Esophagus squamous epithelium (tissue), 5 donors: Measurements from ENCODE around the gene RIT2. TPM values are rescaled to one million over a fixed set of nuclear protein-coding genes. Genes with fewer than 3 reads are reported as not detected.

Experiments
- DNase-seq: peaks from one replicate; lab custom pipeline; 2025; lab: John Stamatoyannopoulos, UW
- H3K27ac ChIP-seq, 4 donors: fragments of 200-600 bp; sonication (generic); one replicate each; pipeline ENCODE4 v1.5.1; 2016 to 2019; ENCODE audit warnings: mild to moderate bottlenecking in 1 of 4
- H3K27me3 ChIP-seq, 4 donors: fragments of 200-600 bp; sonication (generic); 1 replicate in 3 of 4; 2 replicates in 1 of 4; pipeline versions ENCODE4 v1.5.1 to v1.6.0; 2017 to 2021; ENCODE audit warnings: antibody characterized with exemption in 1 of 4
- H3K36me3 ChIP-seq, 3 donors: fragments of 200-600 bp; sonication (generic); one replicate each; pipeline ENCODE4 v1.5.1; 2016 to 2019
- H3K4me1 ChIP-seq, 3 donors: fragments of 200-600 bp; sonication (generic); one replicate each; pipeline ENCODE4 v1.5.1; 2017 to 2019
- H3K4me3 ChIP-seq, 4 donors: fragments of 200-600 bp; sonication (generic); 1 replicate in 3 of 4; 2 replicates in 1 of 4; pipeline ENCODE4 v1.5.1; 2016 to 2019; ENCODE audit warnings: mild to moderate bottlenecking in 2 of 4, moderate library complexity in 1 of 4
- H3K9me3 ChIP-seq, 3 donors: fragments of 200-600 bp; sonication (generic); one replicate each; pipeline ENCODE4 v1.5.1; 2016 to 2019
- POLR2A ChIP-seq, 4 donors: fragments of 450-650 bp; IDR thresholded peaks; one replicate each; pipeline ENCODE4 v1.6.1; 2017; ENCODE audit warnings: antibody characterized with exemption in 4 of 4, mild to moderate bottlenecking in 4 of 4, moderate library complexity in 3 of 4
- WGBS, 2 donors: methylation state at CpG; one replicate each; pipeline ENCODE4 v1.1.5; 2018; 5-methylcytosine and 5-hydroxymethylcytosine counted together
- intact Hi-C: fragments of 100-400 bp; cut with DNase I; formaldehyde crosslinking; loops from one replicate; pipeline ENCODE4 v1.15.0; 2022
- total RNA-seq, 4 donors: library from RNA; depleted of rRNA; stranded (reverse); fragments of >200 nt; gene quantifications; one replicate each; pipeline ENCODE4 v1.1.0, GENCODE V29; 2016
- TF ChIP-seq, protein P1 (sequence below), 6 experiments: fragments of 450-650 bp in 4 of 6; fragments of 200-600 bp in 2 of 6; sonication (generic) in 2 of 6; IDR thresholded peaks; one replicate each; pipeline ENCODE4 v1.5.1; 2016 to 2019; ENCODE audit warnings: antibody characterized with exemption in 6 of 6, mild to moderate bottlenecking in 4 of 6, moderate library complexity in 4 of 6
- donor health status: DM: yes; HTN: yes; CAD: no.

RIT2 gene
- total RNA-seq, 4 donors from 2014 or later: not detected

DNA sequence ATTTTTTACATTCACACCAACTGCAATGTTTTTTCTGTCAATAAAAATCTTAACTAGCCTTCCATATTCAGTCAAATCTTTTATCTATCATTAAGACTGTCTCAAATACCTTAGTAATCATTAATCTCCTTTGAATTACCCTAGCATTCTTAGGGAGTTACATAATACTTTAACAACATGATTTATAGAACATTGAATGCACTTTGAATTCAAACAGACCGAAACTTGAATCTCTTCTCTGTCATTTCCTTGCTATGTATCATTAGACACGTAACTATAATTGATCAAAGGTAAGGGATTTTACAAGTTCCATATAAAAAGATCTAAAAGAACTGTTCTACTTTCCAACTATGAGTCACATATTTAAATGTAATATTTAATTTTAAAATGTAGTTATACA is 330.9 kb downstream of the RIT2 start:
- no peaks in the 10 kb centered on the region for H3K4me1 ChIP-seq
- no peak overlapping the region for H3K4me3 ChIP-seq
- 35 to 38% methylated on average over 2 of the region's 2 CpGs for WGBS, 2 donors
- H3K36me3 ChIP-seq: no peaks in the 10 kb centered on the region
- H3K27ac ChIP-seq: no peak overlapping the region
- no peaks in the 10 kb centered on the region for H3K27me3 ChIP-seq
- intact Hi-C loops: no loop called here
- no peaks in the 10 kb centered on the region for H3K9me3 ChIP-seq
- DNase-seq: no peak
- TF ChIP-seq, protein P1, sequence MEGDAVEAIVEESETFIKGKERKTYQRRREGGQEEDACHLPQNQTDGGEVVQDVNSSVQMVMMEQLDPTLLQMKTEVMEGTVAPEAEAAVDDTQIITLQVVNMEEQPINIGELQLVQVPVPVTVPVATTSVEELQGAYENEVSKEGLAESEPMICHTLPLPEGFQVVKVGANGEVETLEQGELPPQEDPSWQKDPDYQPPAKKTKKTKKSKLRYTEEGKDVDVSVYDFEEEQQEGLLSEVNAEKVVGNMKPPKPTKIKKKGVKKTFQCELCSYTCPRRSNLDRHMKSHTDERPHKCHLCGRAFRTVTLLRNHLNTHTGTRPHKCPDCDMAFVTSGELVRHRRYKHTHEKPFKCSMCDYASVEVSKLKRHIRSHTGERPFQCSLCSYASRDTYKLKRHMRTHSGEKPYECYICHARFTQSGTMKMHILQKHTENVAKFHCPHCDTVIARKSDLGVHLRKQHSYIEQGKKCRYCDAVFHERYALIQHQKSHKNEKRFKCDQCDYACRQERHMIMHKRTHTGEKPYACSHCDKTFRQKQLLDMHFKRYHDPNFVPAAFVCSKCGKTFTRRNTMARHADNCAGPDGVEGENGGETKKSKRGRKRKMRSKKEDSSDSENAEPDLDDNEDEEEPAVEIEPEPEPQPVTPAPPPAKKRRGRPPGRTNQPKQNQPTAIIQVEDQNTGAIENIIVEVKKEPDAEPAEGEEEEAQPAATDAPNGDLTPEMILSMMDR (IDR thresholded peaks at IDR 0.05): no peak
- TF ChIP-seq POLR2A (IDR thresholded peaks at IDR 0.05): no peak

DNA sequence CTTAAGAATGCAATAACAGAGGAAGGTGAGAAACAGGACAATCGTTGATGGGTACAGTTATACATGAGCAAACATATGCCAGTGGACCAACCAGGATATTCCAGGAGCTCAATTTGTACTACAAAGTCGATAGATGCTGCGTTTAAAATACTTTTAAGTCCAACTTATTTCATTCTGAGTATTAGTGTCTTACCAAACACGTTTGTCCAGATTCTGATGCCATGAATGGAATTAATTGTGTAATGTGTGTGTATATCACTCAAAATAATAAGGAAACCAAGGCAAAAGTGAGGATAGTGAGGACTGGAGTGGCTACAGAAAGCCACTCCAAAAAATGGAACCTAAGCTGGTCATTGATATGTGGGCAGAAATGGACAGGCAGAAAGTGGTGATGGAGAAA is 332.6 kb downstream of the RIT2 start:
- H3K27ac ChIP-seq: no peak overlapping the region
- intact Hi-C loops: no loop called here
- H3K9me3 ChIP-seq: no peaks in the 10 kb centered on the region
- H3K27me3 ChIP-seq: no peaks in the 10 kb centered on the region
- no peak overlapping the region for H3K4me3 ChIP-seq
- H3K4me1 ChIP-seq: no peaks in the 10 kb centered on the region
- no peak for DNase-seq
- H3K36me3 ChIP-seq: no peaks in the 10 kb centered on the region
- TF ChIP-seq, protein P1 (IDR thresholded peaks at IDR 0.05): no peak
- TF ChIP-seq POLR2A (IDR thresholded peaks at IDR 0.05): no peak
- 36 to 51% methylated on average over 4 of the region's 4 CpGs for WGBS, 2 donors

DNA sequence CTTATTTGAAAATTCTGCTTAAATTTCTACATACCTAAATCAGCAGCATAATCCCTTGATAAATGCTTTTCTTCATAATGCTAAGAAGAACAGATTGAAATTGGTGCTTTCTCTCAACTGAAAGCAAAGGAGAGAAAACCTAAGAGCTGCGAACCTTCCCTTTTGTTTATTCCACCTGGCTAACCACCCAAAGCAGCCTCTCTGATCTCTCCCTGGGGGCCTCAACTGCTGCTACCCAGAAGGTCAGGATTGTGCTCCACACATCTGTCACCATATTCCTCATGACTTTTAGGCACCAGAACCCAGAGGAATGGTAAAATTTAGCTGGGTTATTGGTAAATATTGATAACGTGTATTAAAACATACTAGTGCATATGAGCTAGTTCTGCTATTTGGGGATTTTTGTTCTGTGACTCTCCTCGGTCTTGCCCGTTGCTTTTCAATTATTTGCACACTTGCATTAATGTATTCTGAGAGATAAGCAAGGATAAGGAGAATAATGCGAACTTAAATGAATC is 334.1 kb downstream of the RIT2 start:
- no peak for TF ChIP-seq POLR2A (IDR thresholded peaks at IDR 0.05)
- TF ChIP-seq, protein P1 (IDR thresholded peaks at IDR 0.05): no peak
- DNase-seq: no peak
- Histone ChIP-seq H3K9me3 (no peaks in the 10 kb centered on the region), H3K36me3 (no peaks in the 10 kb centered on the region), H3K4me1 (no peaks in the 10 kb centered on the region), H3K4me3 (no peak overlapping the region), H3K27me3 (no peaks in the 10 kb centered on the region), H3K27ac (no peak overlapping the region)
- intact Hi-C loops: no loop called here
- WGBS, 2 donors: 65 to 79% methylated on average over 5 of the region's 5 CpGs

DNA sequence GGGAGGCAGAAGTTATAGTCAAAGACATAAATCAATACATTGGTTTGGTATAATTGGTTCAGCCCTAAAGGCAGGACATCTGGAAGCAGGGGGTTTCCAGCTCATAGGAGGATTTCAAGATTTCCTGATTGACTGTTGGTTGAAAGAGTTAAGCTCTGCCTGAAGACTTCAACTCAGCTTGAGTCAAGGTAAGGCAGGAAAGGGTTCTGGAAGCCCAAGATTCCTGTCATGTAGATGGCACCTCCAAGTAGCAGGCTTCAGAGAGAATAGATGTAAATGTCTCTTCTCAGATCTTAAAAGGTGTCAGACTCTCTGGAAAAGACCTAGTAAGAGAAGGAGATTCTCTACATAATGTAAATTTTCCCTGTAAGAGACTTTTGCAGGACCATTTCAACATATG is 335.3 kb downstream of the RIT2 start:
- Histone ChIP-seq H3K4me1 (no peaks in the 10 kb centered on the region), H3K27ac (no peak overlapping the region), H3K36me3 (no peaks in the 10 kb centered on the region), H3K27me3 (no peaks in the 10 kb centered on the region), H3K4me3 (no peak overlapping the region), H3K9me3 (no peaks in the 10 kb centered on the region)
- TF ChIP-seq, protein P1 (IDR thresholded peaks at IDR 0.05): no peak
- TF ChIP-seq POLR2A (IDR thresholded peaks at IDR 0.05): no peak
- intact Hi-C loops: no loop called here
- DNase-seq: no peak

DNA sequence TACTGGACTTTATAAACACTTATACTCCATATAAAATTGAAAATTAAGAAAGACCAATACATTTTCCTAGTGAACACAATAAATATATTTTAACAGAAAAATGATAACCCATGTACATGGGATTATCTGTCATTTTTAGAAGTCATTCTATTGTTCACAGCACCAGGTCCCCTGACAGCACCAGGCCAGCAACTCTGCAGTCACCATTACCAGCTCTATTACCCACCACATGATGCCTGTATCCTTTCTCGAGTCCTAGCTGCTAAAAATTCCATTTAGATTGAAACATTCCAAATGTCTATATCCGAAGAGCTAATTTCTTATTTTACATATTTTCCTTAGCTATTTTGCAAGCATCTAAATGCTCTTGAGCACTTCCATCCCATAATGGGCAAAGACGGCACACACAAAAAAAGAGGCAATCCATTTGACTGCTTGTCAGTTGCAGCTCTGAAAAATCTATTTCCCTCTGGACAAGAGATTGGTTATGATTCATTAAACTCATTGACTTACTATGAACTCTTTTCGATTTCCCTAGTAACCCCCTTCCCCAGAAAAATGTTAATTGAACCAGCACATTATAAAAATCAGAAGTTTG is 336.9 kb downstream of the RIT2 start:
- Histone ChIP-seq H3K4me3 (no peak overlapping the region), H3K27ac (no peak overlapping the region), H3K36me3 (no peaks in the 10 kb centered on the region), H3K9me3 (no peaks in the 10 kb centered on the region), H3K4me1 (no peaks in the 10 kb centered on the region), H3K27me3 (no peaks in the 10 kb centered on the region)
- intact Hi-C loops: no loop called here
- DNase-seq: no peak
- 61 to 65% methylated on average over 4 of the region's 4 CpGs for WGBS, 2 donors
- no peak for TF ChIP-seq POLR2A (IDR thresholded peaks at IDR 0.05)
- TF ChIP-seq, protein P1 (IDR thresholded peaks at IDR 0.05): no peak
